ENCODE measurements around the gene ZFP69B.

The ZFP69B gene

GRCh38 chr1:40422630-40423263 is 27.5 kb upstream of the ZFP69B start:
- no peak for TF ChIP-seq CTCF (IDR thresholded peaks at IDR 0.05; ENCODE audit: low read depth, low read length)

GRCh38 chr1:40423264-40423642 is 27.0 kb upstream of the ZFP69B start:
- no peak overlapping the region for H3K4me3 ChIP-seq (replicated peaks in 1 of 2; ENCODE audit: low read depth in 2 of 2, low read length in 2 of 2)
- no peak for TF ChIP-seq CTCF (IDR thresholded peaks at IDR 0.05; ENCODE audit: low read depth, low read length)
- no peak for DNase-seq (ENCODE audit: low read depth in 2 of 2)

More at GRCh38 chr1:40422630-40423263, 27.5 kb upstream of the ZFP69B start:
- no peak for DNase-seq (ENCODE audit: low read depth in 2 of 2)
- no peak overlapping the region for H3K4me3 ChIP-seq (replicated peaks in 1 of 2; ENCODE audit: low read depth in 2 of 2, low read length in 2 of 2)

- no peak overlapping the region for H3K4me3 ChIP-seq (replicated peaks in 1 of 2; ENCODE audit: low read depth in 2 of 2, low read length in 2 of 2)
- no peak for TF ChIP-seq CTCF (IDR thresholded peaks at IDR 0.05; ENCODE audit: low read depth, low read length)
- no peak for DNase-seq (ENCODE audit: low read depth in 2 of 2)
These were observed 26.2 kb upstream of the ZFP69B start for GRCh38 chr1:40423951-40424618.

GRCh38 chr1:40425198-40425597 is 25.1 kb upstream of the ZFP69B start:
- H3K4me3 ChIP-seq (replicated peaks in 1 of 2; ENCODE audit: low read depth in 2 of 2, low read length in 2 of 2): no peak overlapping the region
- no peak for DNase-seq (ENCODE audit: low read depth in 2 of 2)
- no peak for TF ChIP-seq CTCF (IDR thresholded peaks at IDR 0.05; ENCODE audit: low read depth, low read length)

GRCh38 chr1:40431385-40431784 is 18.9 kb upstream of the ZFP69B start:
- no peak for DNase-seq (ENCODE audit: low read depth in 2 of 2)
- H3K4me3 ChIP-seq (replicated peaks in 1 of 2; ENCODE audit: low read depth in 2 of 2, low read length in 2 of 2): no peak overlapping the region
- TF ChIP-seq CTCF (IDR thresholded peaks at IDR 0.05; ENCODE audit: low read depth, low read length): no peak

GRCh38 chr1:40432644-40433390 is 17.5 kb upstream of the ZFP69B start:
- no peak for TF ChIP-seq CTCF (IDR thresholded peaks at IDR 0.05; ENCODE audit: low read depth, low read length)
- peak in 1 of 2 donors; percentile 64 for DNase-seq (ENCODE audit: low read depth in 2 of 2)
- no peak overlapping the region for H3K4me3 ChIP-seq (replicated peaks in 1 of 2; ENCODE audit: low read depth in 2 of 2, low read length in 2 of 2)

All from cardiac fibroblast (primary cell).